Loucy (cell line): ENCODE data around the gene SLC2A1.

ENCODE experiments used
- H2AFZ ChIP-seq: fragments of 200-600 bp; sonication (generic); 2 replicates; pipeline ENCODE4 v1.6.0; 2016; ENCODE audit warnings: antibody characterized with exemption, mild to moderate bottlenecking, low read length, moderate library complexity
- H3F3A ChIP-seq: fragments of 200-600 bp; 2 replicates; pipeline ENCODE4 v1.6.0; 2016; ENCODE audit warnings: antibody characterized with exemption, low read depth, mild to moderate bottlenecking
- H3K27me3 ChIP-seq: fragments of 200-600 bp; sonication (generic); 2 replicates; pipeline ENCODE4 v1.6.1; 2014; ENCODE audit warnings: low read length, mild to moderate bottlenecking; ENCODE audit not compliant: insufficient read depth, poor library complexity, severe bottlenecking
- H3K36me3 ChIP-seq: fragments of 200-600 bp; sonication (generic); 2 replicates; pipeline ENCODE4 v1.6.1; 2016; ENCODE audit warnings: low read length; ENCODE audit not compliant: insufficient read depth
- H3K4me1 ChIP-seq: fragments of 200-600 bp; sonication (generic); 2 replicates; pipeline ENCODE4 v1.5.1; 2014; ENCODE audit warnings: low read length, mild to moderate bottlenecking; ENCODE audit not compliant: insufficient read depth, poor library complexity, severe bottlenecking
- H3K4me2 ChIP-seq: fragments of 200-600 bp; sonication (generic); 2 replicates; pipeline ENCODE4 v1.6.0; 2014; ENCODE audit warnings: antibody characterized with exemption, low read length, low read depth, mild to moderate bottlenecking; ENCODE audit not compliant: poor library complexity, severe bottlenecking
- H3K4me3 ChIP-seq: fragments of 200-600 bp; sonication (generic); 2 replicates; pipeline ENCODE4 v1.5.1; 2014; ENCODE audit warnings: low read length, mild to moderate bottlenecking, mixed read lengths; ENCODE audit not compliant: poor library complexity, severe bottlenecking
- H3K79me2 ChIP-seq: fragments of 200-600 bp; sonication (generic); 2 replicates; pipeline ENCODE4 v1.6.1; 2014; ENCODE audit warnings: low read length; ENCODE audit not compliant: insufficient read depth
- H3K9ac ChIP-seq: fragments of 200-600 bp; sonication (generic); 2 replicates; pipeline ENCODE4 v1.6.0; 2014; ENCODE audit warnings: mild to moderate bottlenecking, low read depth, low read length, moderate library complexity; ENCODE audit not compliant: poor library complexity, severe bottlenecking
- H3K9me2 ChIP-seq: fragments of 200-600 bp; sonication (generic); replicated peaks from 2 replicates; pipeline ENCODE4 v1.6.1; 2016; ENCODE audit warnings: low read depth, low read length, mixed read lengths
- H3K9me3 ChIP-seq: fragments of 200-600 bp; sonication (generic); 2 replicates; pipeline ENCODE4 v1.6.1; 2014; ENCODE audit warnings: mild to moderate bottlenecking, antibody characterized with exemption, low read length, low read depth; ENCODE audit not compliant: insufficient read depth
- H4K20me1 ChIP-seq: fragments of 200-600 bp; sonication (generic); 2 replicates; pipeline ENCODE4 v1.6.0; 2014; ENCODE audit warnings: antibody characterized with exemption, low read length, mild to moderate bottlenecking; ENCODE audit not compliant: insufficient read depth, poor library complexity, severe bottlenecking
- CTCF ChIP-seq: fragments of 200-600 bp; sonication (generic); conservative IDR thresholded peaks from 2 replicates; pipeline ENCODE4 v1.5.1; 2014; ENCODE audit warnings: mild to moderate bottlenecking, antibody characterized with exemption, low read length
- EZH2phosphoT487 ChIP-seq: fragments of 200-600 bp; IDR thresholded peaks from 2 replicates; pipeline ENCODE4 v1.6.1; 2018; ENCODE audit warnings: antibody characterized with exemption, mild to moderate bottlenecking, moderate library complexity, borderline replicate concordance

Gene SLC2A1

GRCh38 chr1:42981255-42981805, 22.7 kb upstream of the SLC2A1 start:
- Histone ChIP-seq H3K4me3 (no peak overlapping the region), H3K4me2 (no peak overlapping the region), H3F3A (no peaks in the 10 kb centered on the region), H3K9ac (no peak overlapping the region), H3K36me3 (no peaks in the 10 kb centered on the region), H3K9me2 (no peaks in the 10 kb centered on the region), H4K20me1 (no peaks in the 10 kb centered on the region), H3K27me3 (no peaks in the 10 kb centered on the region), H3K79me2 (no peaks in the 10 kb centered on the region), H3K4me1 (no peaks in the 10 kb centered on the region), H3K9me3 (no peaks in the 10 kb centered on the region), H2AFZ (no peak overlapping the region)
- TF ChIP-seq CTCF: no peak
- no peak for TF ChIP-seq EZH2phosphoT487

- no peak overlapping the region for H3K4me2 ChIP-seq
- no peak overlapping the region for H3K4me3 ChIP-seq
- TF ChIP-seq EZH2phosphoT487 (no peak), CTCF (no peak)
- H3K36me3 ChIP-seq: no peaks in the 10 kb centered on the region
- H2AFZ ChIP-seq: no peak overlapping the region
- H3K9me2 ChIP-seq: no peaks in the 10 kb centered on the region
- no peaks in the 10 kb centered on the region for H4K20me1 ChIP-seq
- no peaks in the 10 kb centered on the region for H3K27me3 ChIP-seq
- H3K4me1 ChIP-seq: no peaks in the 10 kb centered on the region
- H3K9me3 ChIP-seq: no peaks in the 10 kb centered on the region
- no peak overlapping the region for H3K9ac ChIP-seq
- H3K79me2 ChIP-seq: no peaks in the 10 kb centered on the region
- no peaks in the 10 kb centered on the region for H3F3A ChIP-seq
Observed at GRCh38 chr1:42979896-42980800, 21.5 kb upstream of the SLC2A1 start.

DNA sequence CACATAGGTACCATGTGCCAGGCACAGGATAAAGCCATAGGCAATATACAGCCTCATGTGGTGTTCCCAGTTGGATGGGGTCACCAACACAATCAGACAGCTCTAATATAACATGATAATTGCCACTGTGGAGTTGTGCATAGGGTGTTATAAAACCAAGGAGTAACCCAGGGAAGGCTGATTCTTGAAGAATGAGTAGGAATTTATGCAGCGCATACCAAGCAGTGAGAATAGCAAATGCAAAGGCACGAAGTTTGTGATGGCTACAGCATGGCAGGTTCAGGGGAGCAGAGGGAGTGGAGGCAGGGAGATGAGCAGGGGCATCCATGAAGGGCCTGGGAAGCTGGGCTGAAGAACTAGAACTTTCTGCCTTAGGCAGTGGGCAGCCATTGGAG, 20.4 kb upstream of the SLC2A1 start:
- Histone ChIP-seq H3K79me2 (no peaks in the 10 kb centered on the region), H3K9me2 (no peaks in the 10 kb centered on the region), H3F3A (no peaks in the 10 kb centered on the region), H3K27me3 (no peaks in the 10 kb centered on the region), H3K4me3 (no peak overlapping the region), H3K36me3 (no peaks in the 10 kb centered on the region), H3K4me1 (no peaks in the 10 kb centered on the region), H3K9me3 (no peaks in the 10 kb centered on the region), H3K4me2 (no peak overlapping the region), H2AFZ (no peak overlapping the region), H4K20me1 (no peaks in the 10 kb centered on the region), H3K9ac (no peak overlapping the region)
- TF ChIP-seq CTCF (no peak), EZH2phosphoT487 (no peak)
